Activated naive CD4-positive, alpha-beta T cell treated with anti-CD3 and anti-CD28 coated beads, Interleukin-2, amount 50 U/mL, for 16 hours (primary cell): Measurements from ENCODE around the gene CYTH2.

Experiments used
- DNase-seq: peaks from one replicate; pipeline ENCODE4 v3.0.0-alpha.2; 2020

CYTH2 gene, protein sequence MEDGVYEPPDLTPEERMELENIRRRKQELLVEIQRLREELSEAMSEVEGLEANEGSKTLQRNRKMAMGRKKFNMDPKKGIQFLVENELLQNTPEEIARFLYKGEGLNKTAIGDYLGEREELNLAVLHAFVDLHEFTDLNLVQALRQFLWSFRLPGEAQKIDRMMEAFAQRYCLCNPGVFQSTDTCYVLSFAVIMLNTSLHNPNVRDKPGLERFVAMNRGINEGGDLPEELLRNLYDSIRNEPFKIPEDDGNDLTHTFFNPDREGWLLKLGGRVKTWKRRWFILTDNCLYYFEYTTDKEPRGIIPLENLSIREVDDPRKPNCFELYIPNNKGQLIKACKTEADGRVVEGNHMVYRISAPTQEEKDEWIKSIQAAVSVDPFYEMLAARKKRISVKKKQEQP

DNA sequence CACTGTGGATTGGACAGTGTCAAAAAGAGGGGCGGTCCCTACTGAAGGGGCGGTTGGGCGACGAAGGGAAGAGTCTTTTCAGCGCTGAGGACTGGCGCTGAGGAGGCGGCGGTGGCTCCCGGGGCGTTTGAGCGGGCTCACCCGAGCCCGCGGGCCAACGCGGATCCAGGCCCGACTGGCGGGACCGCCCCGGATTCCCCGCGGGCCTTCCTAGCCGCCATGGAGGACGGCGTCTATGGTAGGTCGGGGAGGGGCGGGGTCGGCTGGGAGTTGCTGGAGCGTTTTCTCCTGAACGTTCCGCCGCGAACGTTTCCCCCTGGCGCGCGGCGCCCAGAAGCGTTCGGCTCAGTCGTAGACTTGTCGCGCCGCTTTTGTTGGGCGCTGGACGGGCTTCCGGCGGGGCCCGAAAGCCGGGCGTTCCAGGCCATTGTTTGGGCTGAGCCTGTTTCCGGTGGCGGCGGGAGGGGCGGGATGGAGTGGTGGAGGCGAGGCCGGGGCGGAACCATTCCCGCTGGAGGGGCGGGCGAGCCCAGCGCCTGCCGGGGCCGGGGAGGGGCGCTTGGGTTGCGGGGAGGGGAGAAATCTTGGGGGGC, at the start of gene CYTH2:
CYTH2 (plus strand) TSS at position 81 of the 593 bp plus-strand sequence; CDS start at position 220, 139 bp downstream.
- peak; percentile 69 for DNase-seq

- no peak for DNase-seq
These were observed 47.6 kb upstream of the CYTH2 start for GRCh38 chr19:48421548-48421947.

DNA sequence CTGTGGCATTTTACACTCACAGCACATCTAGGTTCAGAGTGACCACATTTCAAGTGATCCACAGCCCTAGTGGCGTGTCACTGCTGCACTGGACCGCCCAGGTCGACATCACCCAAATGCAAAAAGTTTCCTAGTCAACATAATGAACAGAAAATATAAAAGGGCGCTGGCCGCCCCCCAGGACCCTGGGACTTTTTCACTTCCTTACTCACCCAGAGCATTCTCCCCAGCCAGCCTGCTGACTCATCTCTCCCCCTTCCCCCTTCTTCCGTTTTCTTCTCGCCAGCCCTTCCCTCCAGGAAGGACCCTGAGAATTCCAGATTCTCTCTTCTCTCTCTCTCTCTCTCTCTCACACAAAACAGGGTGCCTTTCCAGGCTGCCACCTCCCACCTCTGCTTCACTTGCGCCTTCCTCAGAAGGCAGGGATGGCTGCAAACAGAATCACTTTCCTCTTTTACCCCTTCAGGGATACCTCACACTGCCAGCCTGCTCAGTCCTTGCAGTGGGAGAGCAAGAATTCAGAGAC, 44.4 kb upstream of the CYTH2 start:
- no peak for DNase-seq

- no peak for DNase-seq
These were observed 40.5 kb upstream of the CYTH2 start for GRCh38 chr19:48428670-48429069.

GRCh38 chr19:48433337-48433736, 35.8 kb upstream of the CYTH2 start:
- no peak for DNase-seq

- DNase-seq: no peak
These were observed 32.6 kb upstream of the CYTH2 start for GRCh38 chr19:48436586-48436985.

DNA sequence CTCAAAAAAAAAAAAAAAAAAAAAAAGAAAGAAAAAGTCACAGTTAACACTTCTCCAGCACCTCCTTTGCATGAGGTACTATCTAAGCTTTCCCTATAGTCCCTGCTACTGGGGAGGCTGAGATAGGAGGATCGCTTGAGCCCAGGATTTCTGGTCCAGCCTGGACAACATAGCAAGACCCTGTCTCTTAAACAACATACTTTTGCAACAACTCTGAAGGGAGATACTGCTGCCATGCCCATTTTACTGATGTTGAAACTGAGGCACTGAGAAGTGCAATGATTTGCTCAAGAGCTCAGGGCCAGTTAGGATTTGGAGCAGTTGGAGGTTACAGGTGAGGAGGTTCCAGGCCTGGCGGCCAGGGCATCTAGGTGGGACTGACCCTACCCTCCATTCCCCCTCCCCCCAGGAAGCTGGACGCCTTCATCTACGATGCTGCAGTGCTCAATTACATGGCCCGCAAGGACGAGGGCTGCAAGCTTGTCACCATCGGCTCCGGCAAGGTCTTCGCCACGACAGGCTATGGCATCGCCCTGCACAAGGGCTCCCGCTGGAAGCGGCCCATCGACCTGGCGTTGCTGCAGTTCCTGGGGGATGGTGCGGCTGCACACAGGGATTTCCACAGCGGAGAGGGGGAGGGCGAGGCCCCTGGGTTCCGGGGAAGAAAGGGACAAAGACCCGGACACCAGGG, 27.7 kb upstream of the CYTH2 start:
- no peak for DNase-seq

- DNase-seq: no peak
These were observed 26.8 kb upstream of the CYTH2 start for GRCh38 chr19:48442116-48443035.

DNA sequence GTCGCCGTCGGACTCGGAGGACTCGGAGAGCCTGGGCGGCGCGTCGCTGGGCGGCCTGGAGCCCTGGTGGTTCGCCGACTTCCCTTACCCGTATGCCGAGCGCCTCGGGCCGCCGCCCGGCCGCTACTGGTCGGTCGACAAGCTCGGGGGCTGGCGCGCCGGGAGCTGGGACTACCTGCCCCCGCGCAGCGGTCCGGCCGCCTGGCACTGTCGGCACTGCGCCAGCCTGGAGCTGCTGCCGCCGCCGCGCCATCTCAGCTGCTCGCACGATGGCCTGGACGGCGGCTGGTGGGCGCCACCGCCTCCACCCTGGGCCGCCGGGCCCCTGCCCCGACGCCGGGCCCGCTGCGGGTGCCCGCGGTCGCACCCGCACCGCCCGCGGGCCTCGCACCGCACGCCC, 25.9 kb upstream of the CYTH2 start:
- no peak for DNase-seq

GRCh38 chr19:48443731-48444128, 25.4 kb upstream of the CYTH2 start:
- no peak for DNase-seq

DNA sequence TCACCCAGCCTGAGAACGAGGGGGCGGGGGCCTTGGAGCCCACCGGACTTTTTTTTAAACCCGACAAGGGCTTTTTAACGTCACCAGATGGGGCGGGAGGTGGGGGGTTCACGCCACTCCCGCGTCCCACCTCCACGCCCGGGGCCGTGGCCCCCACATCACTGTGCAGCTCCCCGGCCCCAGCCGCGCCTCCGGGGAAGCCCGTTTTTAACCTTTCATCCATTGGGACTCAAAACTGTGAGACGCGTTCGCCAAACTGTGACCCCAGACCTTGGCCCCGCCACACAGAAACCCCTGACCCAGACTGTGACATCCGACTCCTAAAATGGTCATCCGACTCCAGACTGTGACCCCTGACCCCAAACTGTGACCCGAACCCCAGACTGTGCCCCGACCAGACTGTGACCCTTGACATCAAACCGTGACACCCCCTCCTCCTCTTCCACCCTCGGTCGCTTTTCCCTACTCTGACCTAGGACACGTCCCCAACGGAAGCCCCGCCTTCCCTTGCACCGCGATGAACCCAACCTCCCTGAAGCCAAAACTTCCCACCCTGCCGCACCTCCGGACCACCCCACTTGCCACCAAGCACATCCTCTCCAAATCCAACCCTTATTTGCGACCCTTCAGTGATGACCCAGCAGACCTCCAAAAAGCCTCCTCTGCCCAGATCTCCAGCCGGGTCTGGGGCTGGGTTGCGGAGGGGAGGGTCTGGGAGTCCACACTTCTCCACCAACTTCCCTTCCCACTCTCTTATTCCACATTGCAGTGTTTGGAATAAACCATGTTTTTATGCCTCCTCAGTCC, 24.8 kb upstream of the CYTH2 start:
- DNase-seq: no peak

DNA sequence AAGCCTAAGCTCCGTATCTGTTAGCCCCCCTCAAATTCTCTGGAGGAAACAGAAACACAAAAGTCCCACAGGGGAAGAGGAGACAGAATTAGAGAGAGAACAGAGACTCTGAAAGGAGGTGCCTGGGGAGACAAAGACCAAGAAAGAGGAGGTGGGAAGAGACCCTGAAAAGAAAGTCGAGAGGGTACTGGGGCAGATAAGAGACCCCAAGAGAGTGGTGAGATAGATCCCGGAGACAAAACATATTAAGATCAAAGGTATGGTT, 24.3 kb upstream of the CYTH2 start:
- DNase-seq: no peak

- no peak for DNase-seq
These were observed 23.9 kb upstream of the CYTH2 start for GRCh38 chr19:48445256-48445605.

DNA sequence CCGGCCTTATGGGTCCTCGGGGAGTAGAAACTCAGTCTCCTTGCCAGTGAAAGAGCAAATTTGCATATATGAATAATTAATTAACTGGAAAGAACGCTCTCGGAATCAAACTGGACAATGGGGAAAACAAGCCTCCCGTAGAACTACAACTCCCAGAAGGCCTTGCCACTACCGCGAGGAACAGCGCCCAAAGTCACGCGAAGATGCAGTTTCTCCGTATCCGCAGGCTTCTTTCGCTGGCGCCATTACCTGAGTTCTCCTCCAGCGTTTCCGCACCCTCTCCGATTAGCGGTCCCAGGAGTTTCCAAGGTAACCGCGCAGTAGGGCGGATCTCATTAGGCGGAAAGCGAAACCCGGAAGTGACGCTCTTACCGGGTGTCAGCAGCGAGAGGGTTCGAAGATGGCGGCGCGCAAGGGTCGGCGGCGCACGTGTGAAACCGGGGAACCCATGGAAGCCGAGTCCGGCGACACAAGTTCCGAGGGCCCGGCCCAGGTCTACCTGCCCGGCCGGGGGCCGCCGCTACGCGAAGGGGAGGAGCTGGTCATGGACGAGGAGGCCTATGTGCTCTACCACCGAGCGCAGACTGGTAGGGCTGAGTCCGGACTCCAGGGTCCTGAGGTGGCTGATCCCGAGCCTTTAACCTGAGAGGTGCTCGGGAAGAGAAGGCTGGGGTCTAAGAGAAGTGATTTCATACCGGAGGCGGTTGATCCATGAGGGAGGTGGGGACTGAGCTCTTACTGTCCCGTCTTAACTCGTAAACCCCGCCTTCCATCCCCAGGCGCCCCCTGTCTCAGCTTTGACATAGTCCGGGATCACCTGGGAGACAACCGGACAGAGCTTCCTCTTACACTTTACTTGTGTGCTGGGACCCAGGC, 23.3 kb upstream of the CYTH2 start, which contains the start of gene GRWD1:
GRWD1 (plus strand) TSS at position 378 of the 876 bp plus-strand sequence; CDS start at position 401, 23 bp downstream.
- DNase-seq: peak; percentile 95

DNA sequence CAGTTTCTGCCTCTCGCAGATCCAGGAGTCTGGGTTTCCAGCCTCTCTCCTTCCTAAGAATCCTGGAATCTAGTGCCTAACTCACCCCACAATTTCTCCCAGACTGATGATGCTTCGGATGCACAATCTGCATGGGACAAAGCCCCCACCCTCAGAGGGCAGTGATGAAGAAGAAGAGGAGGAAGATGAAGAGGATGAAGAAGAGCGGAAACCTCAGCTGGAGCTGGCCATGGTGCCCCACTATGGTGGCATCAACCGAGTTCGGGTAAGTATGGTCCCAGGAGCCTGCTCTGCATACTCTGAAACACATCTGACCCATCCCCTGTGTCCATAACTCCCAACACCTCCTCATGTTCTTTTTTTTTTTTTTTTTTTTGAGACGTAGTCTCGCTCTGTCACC, 22.6 kb upstream of the CYTH2 start:
- no peak for DNase-seq

- no peak for DNase-seq
These were observed 20.6 kb upstream of the CYTH2 start for GRCh38 chr19:48448563-48448962.

DNA sequence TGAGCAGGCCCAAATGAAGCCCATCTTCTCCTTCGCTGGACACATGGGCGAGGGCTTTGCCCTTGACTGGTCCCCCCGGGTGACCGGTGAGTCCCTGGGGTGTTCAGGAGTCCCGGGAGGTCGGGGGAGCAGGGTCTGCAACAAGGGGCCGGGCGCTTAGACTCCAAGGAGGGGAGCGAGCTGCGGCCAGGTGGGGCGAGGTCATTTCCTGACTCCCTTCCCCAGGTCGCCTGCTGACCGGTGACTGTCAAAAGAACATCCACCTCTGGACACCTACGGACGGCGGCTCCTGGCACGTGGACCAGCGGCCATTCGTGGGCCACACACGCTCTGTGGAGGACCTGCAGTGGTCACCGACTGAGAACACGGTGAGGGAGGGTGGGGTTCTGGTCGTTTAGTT, 18.7 kb upstream of the CYTH2 start:
- no peak for DNase-seq

GRCh38 chr19:48450863-48451262, 18.3 kb upstream of the CYTH2 start:
- no peak for DNase-seq

DNA sequence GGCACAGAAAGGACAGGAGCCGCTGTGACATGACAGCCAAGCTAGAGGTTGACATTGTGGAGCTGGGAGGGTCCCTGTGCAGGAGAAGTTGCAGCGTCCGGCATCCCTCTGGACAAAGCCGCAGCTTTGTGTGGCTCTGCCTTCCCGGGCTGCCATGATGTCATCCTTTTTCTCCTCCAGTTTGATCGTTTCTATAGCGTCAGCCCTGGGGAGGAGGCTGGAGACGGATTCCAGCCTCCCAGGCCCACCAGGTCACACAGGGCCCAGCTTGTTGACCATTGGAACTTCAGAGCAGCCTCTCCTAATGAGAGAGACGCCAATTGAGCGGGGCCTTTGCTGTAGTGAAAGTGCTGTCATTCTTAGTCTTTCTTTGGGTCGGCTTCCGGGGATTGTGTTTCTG, 17.5 kb upstream of the CYTH2 start:
- no peak for DNase-seq

- no peak for DNase-seq
These were observed 16.6 kb upstream of the CYTH2 start for GRCh38 chr19:48452289-48453190.
